Measurements from ENCODE around the gene TMEM14C. TPM values are rescaled to one million over a fixed set of nuclear protein-coding genes. Genes with fewer than 3 reads are reported as not detected.

Gene TMEM14C
- polyA plus RNA-seq, 1 donor from 2014 or later, result 124 TPM

DNA sequence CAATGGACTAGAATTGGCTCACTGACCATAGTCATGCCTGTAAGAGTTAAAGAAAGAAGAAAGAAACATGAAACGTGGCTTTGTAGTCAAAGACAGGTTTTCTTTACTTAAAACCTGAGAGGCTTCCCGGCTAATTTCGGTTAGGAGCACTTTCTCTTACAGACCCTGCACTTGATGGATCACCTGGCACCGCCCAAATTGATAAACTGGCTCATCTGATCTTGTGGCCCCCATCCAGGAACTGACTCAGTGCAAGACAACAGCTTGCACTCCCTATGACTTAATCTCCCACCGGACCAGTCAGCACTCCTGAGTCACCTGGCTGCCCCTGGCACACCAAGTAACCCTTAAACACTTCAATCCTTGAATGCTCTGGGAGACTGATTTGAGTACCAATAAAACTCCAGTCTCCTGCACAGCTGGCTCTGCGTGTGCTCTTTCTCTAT lies 37.0 kb downstream of the TMEM14C start:
- Histone ChIP-seq H2AFZ (ENCODE audit: low read depth, low read length) (no peak overlapping the region), H4K20me1 (ENCODE audit: insufficient read depth) (no peaks in the 10 kb centered on the region), H3K9me2 (ENCODE audit: insufficient read depth, low read length) (no peaks in the 10 kb centered on the region), H3K27me3 (ENCODE audit: insufficient read depth, low read depth, low read length) (no peaks in the 10 kb centered on the region), H3K4me2 (ENCODE audit: low read length) (no peak overlapping the region), H3K9me3 (ENCODE audit: low read length) (no peaks in the 10 kb centered on the region), H3K27ac (ENCODE audit: low read length) (no peak overlapping the region), H3F3A (ENCODE audit: insufficient read depth, low read length, poor library complexity, severe bottlenecking) (no peaks in the 10 kb centered on the region), H3K9ac (ENCODE audit: low read length) (no peak overlapping the region), H3K79me2 (replicated peaks; ENCODE audit: insufficient read depth, low read length) (no peaks in the 10 kb centered on the region), H3K36me3 (ENCODE audit: insufficient read depth, low read length) (peaks cover 9% of the 10 kb centered on the region), H3K4me3 (ENCODE audit: low read length) (no peak overlapping the region)
- TF ChIP-seq, protein P1, sequence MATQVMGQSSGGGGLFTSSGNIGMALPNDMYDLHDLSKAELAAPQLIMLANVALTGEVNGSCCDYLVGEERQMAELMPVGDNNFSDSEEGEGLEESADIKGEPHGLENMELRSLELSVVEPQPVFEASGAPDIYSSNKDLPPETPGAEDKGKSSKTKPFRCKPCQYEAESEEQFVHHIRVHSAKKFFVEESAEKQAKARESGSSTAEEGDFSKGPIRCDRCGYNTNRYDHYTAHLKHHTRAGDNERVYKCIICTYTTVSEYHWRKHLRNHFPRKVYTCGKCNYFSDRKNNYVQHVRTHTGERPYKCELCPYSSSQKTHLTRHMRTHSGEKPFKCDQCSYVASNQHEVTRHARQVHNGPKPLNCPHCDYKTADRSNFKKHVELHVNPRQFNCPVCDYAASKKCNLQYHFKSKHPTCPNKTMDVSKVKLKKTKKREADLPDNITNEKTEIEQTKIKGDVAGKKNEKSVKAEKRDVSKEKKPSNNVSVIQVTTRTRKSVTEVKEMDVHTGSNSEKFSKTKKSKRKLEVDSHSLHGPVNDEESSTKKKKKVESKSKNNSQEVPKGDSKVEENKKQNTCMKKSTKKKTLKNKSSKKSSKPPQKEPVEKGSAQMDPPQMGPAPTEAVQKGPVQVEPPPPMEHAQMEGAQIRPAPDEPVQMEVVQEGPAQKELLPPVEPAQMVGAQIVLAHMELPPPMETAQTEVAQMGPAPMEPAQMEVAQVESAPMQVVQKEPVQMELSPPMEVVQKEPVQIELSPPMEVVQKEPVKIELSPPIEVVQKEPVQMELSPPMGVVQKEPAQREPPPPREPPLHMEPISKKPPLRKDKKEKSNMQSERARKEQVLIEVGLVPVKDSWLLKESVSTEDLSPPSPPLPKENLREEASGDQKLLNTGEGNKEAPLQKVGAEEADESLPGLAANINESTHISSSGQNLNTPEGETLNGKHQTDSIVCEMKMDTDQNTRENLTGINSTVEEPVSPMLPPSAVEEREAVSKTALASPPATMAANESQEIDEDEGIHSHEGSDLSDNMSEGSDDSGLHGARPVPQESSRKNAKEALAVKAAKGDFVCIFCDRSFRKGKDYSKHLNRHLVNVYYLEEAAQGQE (IDR thresholded peaks at IDR 0.05; ENCODE audit: borderline replicate concordance), result no peak
- no peak for TF ChIP-seq POLR2AphosphoS5 (IDR thresholded peaks at IDR 0.05)
- TF ChIP-seq TAF1 (IDR thresholded peaks at IDR 0.05; ENCODE audit: low read depth), result no peak
- no peak for TF ChIP-seq RAD21 (conservative IDR thresholded peaks at IDR 0.05)
- no peak for TF ChIP-seq EP300 (conservative IDR thresholded peaks at IDR 0.05; ENCODE audit: poor library complexity, severe bottlenecking)
- TF ChIP-seq EZH2 (IDR thresholded peaks at IDR 0.05; ENCODE audit: borderline replicate concordance, insufficient read depth, low read length, poor library complexity, severe bottlenecking), result no peak
- TF ChIP-seq, protein P2, sequence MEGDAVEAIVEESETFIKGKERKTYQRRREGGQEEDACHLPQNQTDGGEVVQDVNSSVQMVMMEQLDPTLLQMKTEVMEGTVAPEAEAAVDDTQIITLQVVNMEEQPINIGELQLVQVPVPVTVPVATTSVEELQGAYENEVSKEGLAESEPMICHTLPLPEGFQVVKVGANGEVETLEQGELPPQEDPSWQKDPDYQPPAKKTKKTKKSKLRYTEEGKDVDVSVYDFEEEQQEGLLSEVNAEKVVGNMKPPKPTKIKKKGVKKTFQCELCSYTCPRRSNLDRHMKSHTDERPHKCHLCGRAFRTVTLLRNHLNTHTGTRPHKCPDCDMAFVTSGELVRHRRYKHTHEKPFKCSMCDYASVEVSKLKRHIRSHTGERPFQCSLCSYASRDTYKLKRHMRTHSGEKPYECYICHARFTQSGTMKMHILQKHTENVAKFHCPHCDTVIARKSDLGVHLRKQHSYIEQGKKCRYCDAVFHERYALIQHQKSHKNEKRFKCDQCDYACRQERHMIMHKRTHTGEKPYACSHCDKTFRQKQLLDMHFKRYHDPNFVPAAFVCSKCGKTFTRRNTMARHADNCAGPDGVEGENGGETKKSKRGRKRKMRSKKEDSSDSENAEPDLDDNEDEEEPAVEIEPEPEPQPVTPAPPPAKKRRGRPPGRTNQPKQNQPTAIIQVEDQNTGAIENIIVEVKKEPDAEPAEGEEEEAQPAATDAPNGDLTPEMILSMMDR (IDR thresholded peaks at IDR 0.05; ENCODE audit: poor library complexity, severe bottlenecking), result no peak
- no peak for TF ChIP-seq MXI1 (conservative IDR thresholded peaks at IDR 0.05; ENCODE audit: poor library complexity, severe bottlenecking)
- TF ChIP-seq SMC3 (conservative IDR thresholded peaks at IDR 0.05; ENCODE audit: poor library complexity), result no peak

DNA sequence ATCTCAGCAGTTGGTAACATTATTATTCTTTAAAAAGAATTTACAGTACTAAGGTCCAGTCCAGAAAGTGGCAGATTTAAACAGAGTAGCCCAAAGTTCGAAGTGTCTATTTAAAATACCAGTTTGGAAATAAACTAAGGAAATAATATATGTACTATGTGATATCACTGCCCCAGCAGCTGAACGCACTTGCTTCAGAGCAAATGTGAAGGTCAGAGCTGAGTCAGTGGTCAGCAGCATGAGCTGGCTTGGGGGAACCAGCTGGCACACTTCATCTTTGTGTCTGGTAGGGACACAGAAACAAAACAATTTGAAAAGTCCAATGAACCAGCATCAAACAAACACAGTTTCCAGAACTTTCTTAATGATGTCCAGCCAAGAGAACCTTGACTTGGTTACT lies 40.1 kb downstream of the TMEM14C start:
- Histone ChIP-seq H4K20me1 (ENCODE audit: insufficient read depth) (no peaks in the 10 kb centered on the region), H3K27ac (ENCODE audit: low read length) (no peak overlapping the region), H3K27me3 (ENCODE audit: insufficient read depth, low read depth, low read length) (no peaks in the 10 kb centered on the region), H2AFZ (ENCODE audit: low read depth, low read length) (no peak overlapping the region), H3K36me3 (ENCODE audit: insufficient read depth, low read length) (no peaks in the 10 kb centered on the region), H3K9me2 (ENCODE audit: insufficient read depth, low read length) (no peaks in the 10 kb centered on the region), H3K9me3 (ENCODE audit: low read length) (no peaks in the 10 kb centered on the region), H3F3A (ENCODE audit: insufficient read depth, low read length, poor library complexity, severe bottlenecking) (no peaks in the 10 kb centered on the region), H3K4me2 (ENCODE audit: low read length) (no peak overlapping the region), H3K4me3 (ENCODE audit: low read length) (no peak overlapping the region), H3K79me2 (replicated peaks; ENCODE audit: insufficient read depth, low read length) (no peaks in the 10 kb centered on the region), H3K9ac (ENCODE audit: low read length) (no peak overlapping the region)
- TF ChIP-seq, protein P1 (IDR thresholded peaks at IDR 0.05; ENCODE audit: borderline replicate concordance), result no peak
- no peak for TF ChIP-seq EP300 (conservative IDR thresholded peaks at IDR 0.05; ENCODE audit: poor library complexity, severe bottlenecking)

Data from neural cell (in vitro differentiated cells).